Endothelial cell of umbilical vein (primary cell): ENCODE data around the gene RETSAT. TPM values are rescaled to one million over a fixed set of nuclear protein-coding genes. Genes with fewer than 3 reads are reported as not detected.
"Not testable (repeated sequence)": the region's sequence is repeated elsewhere in the genome, so short reads cannot be mapped to it uniquely, and the experiment has no call there.

Experiments
- BruUV-seq: library from RNA; stranded (reverse); fragments of 400-500 nt; replicated peaks from 2 replicates; lab custom pipeline; 2021; lab: Mats Ljungman, UMichigan
- CTCF ChIA-PET: fragments of 300-600, 350-600 bp; sonication (Branson Sonifier 250); formaldehyde crosslinking; loops from one replicate; lab custom pipeline; 2021; ENCODE audit warnings: antibody characterized with exemption, inconsistent platforms; lab: Charles Lee
- POLR2A ChIA-PET: fragments of 300-600, 350-600 bp; sonication (Branson Sonifier 250); formaldehyde crosslinking; loops from one replicate; lab custom pipeline; 2021; ENCODE audit warnings: antibody characterized with exemption, inconsistent platforms; lab: Charles Lee
- DNase-seq: peaks from one replicate; pipeline ENCODE4 v3.0.0-alpha.2; 2011; ENCODE audit warnings: low read depth, low spot score
- FAIRE-seq: peaks from 2 replicates; lab custom pipeline; 2011; peaks lifted over from hg19 to GRCh38; lab: Jason Lieb, UNC
- H2AFZ ChIP-seq: 2 replicates; pipeline ENCODE4 v1.6.0; 2012; ENCODE audit warnings: low read depth, low read length, control low read depth, inconsistent platforms
- H3K27ac ChIP-seq: 2 replicates; pipeline ENCODE4 v1.5.1; 2011; ENCODE audit warnings: low read depth, mild to moderate bottlenecking, control low read depth, low read length, moderate library complexity; ENCODE audit not compliant: insufficient read depth
- H3K27me3 ChIP-seq, 2 experiments: 2 replicates each; pipeline versions ENCODE4 v1.6.0 to v1.6.1; 2011; ENCODE audit warnings: low read length in 2 of 2, mixed read lengths in 1 of 2; ENCODE audit not compliant: control insufficient read depth in 2 of 2, insufficient read depth in 2 of 2
- H3K36me3 ChIP-seq, 2 experiments: 2 replicates in 1 of 2; 3 replicates in 1 of 2; pipeline ENCODE4 v1.5.1; 2011; ENCODE audit warnings: low read length in 2 of 2, mild to moderate bottlenecking in 1 of 2, moderate library complexity in 1 of 2; ENCODE audit not compliant: control insufficient read depth in 2 of 2, insufficient read depth in 2 of 2; ENCODE audit errors: extremely low read depth in 1 of 2
- H3K4me1 ChIP-seq: 3 replicates; pipeline ENCODE4 v1.5.1; 2011; ENCODE audit warnings: mild to moderate bottlenecking, low read length; ENCODE audit not compliant: control insufficient read depth, insufficient read depth; ENCODE audit errors: extremely low read depth
- H3K4me2 ChIP-seq: 2 replicates; pipeline ENCODE4 v1.6.1; 2011; ENCODE audit warnings: low read length, control low read depth, mixed read lengths; ENCODE audit not compliant: insufficient read depth
- H3K4me3 ChIP-seq, 3 experiments: fragments of 200-600 bp in 1 of 3; sonication (generic), shearing (Covaris generic) in 1 of 3; replicated peaks in 1 of 3; 2 replicates each; pipeline ENCODE4 v1.5.1; 2011 to 2016; ENCODE audit warnings: control low read depth in 3 of 3, low read length in 3 of 3, mild to moderate bottlenecking in 2 of 3, inconsistent platforms in 1 of 3, low read depth in 1 of 3, moderate library complexity in 1 of 3; ENCODE audit not compliant: insufficient read depth in 1 of 3
- H3K79me2 ChIP-seq: 2 replicates; pipeline ENCODE4 v1.6.0; 2012; ENCODE audit warnings: low read length, inconsistent platforms; ENCODE audit not compliant: control insufficient read depth, insufficient read depth
- H3K9ac ChIP-seq: replicated peaks from 2 replicates; pipeline ENCODE3; 2011; ENCODE audit warnings: low read length, control low read depth; ENCODE audit not compliant: insufficient read depth; ENCODE audit errors: extremely low read depth
- H3K9me1 ChIP-seq: replicated peaks from 3 replicates; pipeline ENCODE4 v1.6.0; 2011; ENCODE audit warnings: mild to moderate bottlenecking, low read length; ENCODE audit not compliant: control insufficient read depth, insufficient read depth; ENCODE audit errors: extremely low read depth
- H3K9me3 ChIP-seq: replicated peaks from 2 replicates; pipeline ENCODE4 v1.5.1; 2012; ENCODE audit warnings: low read length, inconsistent platforms; ENCODE audit not compliant: control insufficient read depth, insufficient read depth
- H4K20me1 ChIP-seq: replicated peaks from 2 replicates; pipeline ENCODE3; 2011; ENCODE audit warnings: mild to moderate bottlenecking, low read length; ENCODE audit not compliant: control insufficient read depth, insufficient read depth; ENCODE audit errors: extremely low read depth
- EZH2 ChIP-seq: IDR thresholded peaks from 2 replicates; pipeline ENCODE4 v1.6.1; 2012; ENCODE audit warnings: borderline replicate concordance, low read depth, mild to moderate bottlenecking, moderate library complexity, low read length, inconsistent platforms; ENCODE audit not compliant: severe bottlenecking
- FOS ChIP-seq: IDR thresholded peaks from 2 replicates; pipeline ENCODE4 v1.6.1; 2011; ENCODE audit warnings: mild to moderate bottlenecking, low read length, moderate library complexity, borderline replicate concordance; ENCODE audit not compliant: insufficient read depth
- GATA2 ChIP-seq: IDR thresholded peaks from 2 replicates; pipeline ENCODE4 v1.7.0; 2011; ENCODE audit warnings: low read depth, mild to moderate bottlenecking, moderate library complexity, mixed read lengths, low read length; ENCODE audit not compliant: insufficient read length, insufficient read depth
- JUN ChIP-seq: IDR thresholded peaks from 2 replicates; pipeline ENCODE4 v1.6.1; 2011; ENCODE audit warnings: borderline replicate concordance, low read depth; ENCODE audit not compliant: insufficient read length, insufficient read depth
- MYC ChIP-seq: IDR thresholded peaks from one replicate; pipeline ENCODE4 v1.6.1; 2011; ENCODE audit warnings: mild to moderate bottlenecking, low read depth, low read length
- POLR2A ChIP-seq: IDR thresholded peaks from 2 replicates; pipeline ENCODE4 v1.6.1; 2012; ENCODE audit warnings: low read depth, mild to moderate bottlenecking, control low read depth, low read length
- POLR2AphosphoS5 ChIP-seq: IDR thresholded peaks from 2 replicates; pipeline ENCODE4 v1.6.1; 2012; ENCODE audit warnings: low read depth, mild to moderate bottlenecking, control low read depth, low read length, moderate library complexity; ENCODE audit not compliant: insufficient read depth
- dilution Hi-C: fragments of 300-500 bp; cut with MboI; formaldehyde crosslinking; loops from one replicate; pipeline ENCODE4 v1.15.0; 2019; ENCODE audit warnings: low sequenced_read_pairs; ENCODE audit not compliant: extremely low pct_ligation_motif_present
- intact Hi-C: fragments of 100-400 bp; cut with micrococcal nuclease; formaldehyde crosslinking; loops from one replicate; pipeline ENCODE4 v1.10.0; 2022
- polyA plus RNA-seq, 4 experiments: library from polyadenylated mRNA; depleted of rRNA in 3 of 4; stranded (reverse) in 3 of 4; unstranded in 1 of 4; fragments of >200 nt; gene quantifications; 2 replicates each; pipeline versions ENCODE4 v1.2.1 to v1.2.3, GENCODE V29; 2011 to 2012; ENCODE audit warnings: missing spikeins in 1 of 4
- total RNA-seq: library from RNA; stranded (reverse); gene quantifications from 2 replicates; pipeline ENCODE4 v1.2.3, GENCODE V29; 2021
- TF ChIP-seq, protein P1 (sequence below): IDR thresholded peaks from 2 replicates; pipeline ENCODE4 v1.6.1; 2011; ENCODE audit not compliant: insufficient read depth, insufficient read length
- TF ChIP-seq, protein P2 (sequence below), 2 donors: IDR thresholded peaks; 1 replicate in 1 of 2; 2 replicates in 1 of 2; pipeline ENCODE4 v1.5.1; 2011; ENCODE audit warnings: low read length in 2 of 2, mild to moderate bottlenecking in 2 of 2, moderate library complexity in 2 of 2, control low read depth in 1 of 2, inconsistent platforms in 1 of 2, low read depth in 1 of 2; ENCODE audit not compliant: insufficient read depth in 1 of 2; ENCODE audit errors: extremely low read depth in 1 of 2

The RETSAT gene
- total and polyA plus RNA-seq, 2 donors (not counting 3 experiments of a cell fraction or from before 2014, with no cell fraction given), result 43.8 to 59.1 TPM

DNA sequence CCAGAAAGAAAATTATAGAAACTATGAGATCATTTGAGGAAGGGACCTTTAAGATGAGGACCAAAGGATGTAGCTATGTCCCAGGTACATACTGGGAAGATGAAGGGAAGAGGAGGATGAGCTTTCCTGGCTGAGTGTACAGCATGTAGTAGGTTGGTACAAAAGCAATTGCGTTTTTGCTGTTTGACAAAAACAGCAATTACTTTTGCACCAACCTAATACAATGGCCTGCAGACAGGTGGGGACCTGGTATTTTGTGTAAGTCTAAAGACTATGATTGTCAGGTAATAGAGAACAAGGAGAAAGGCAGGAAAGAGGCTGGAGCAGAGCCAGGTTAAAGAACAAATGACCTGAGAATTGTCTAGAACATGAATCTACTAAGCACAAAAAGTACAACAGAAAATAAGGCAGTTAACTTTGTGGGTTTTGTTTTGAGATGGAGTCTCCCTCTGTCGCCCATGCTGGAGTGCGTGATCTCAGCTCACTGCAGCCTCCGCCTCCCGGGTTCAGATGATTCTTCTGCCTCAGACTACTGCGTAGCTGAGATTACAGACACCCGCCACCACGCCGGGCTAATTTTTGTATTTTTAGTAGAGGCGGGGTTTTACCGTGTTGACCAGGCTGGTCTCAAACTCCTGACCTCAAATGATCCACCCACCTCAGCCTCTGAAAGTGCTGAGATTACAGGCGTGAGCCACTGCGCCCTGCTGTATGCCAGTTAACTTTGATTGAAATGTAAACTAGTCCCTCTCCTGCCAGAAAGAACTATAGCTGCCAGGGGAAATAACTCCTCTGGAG is 23.3 kb downstream of the RETSAT start:
- no peaks in the 10 kb centered on the region for H3K9me3 ChIP-seq
- H3K9ac ChIP-seq, result no peak overlapping the region
- POLR2A ChIA-PET, result no interaction called here
- no peaks in the 10 kb centered on the region for H3K27me3 ChIP-seq
- peaks cover 0 to 3% of the 10 kb centered on the region in 2 experiments for H3K36me3 ChIP-seq
- dilution Hi-C loops (no loop called here), intact Hi-C loops (no loop called here)
- CTCF ChIA-PET, result no interaction called here
- H2AFZ ChIP-seq, result no peak overlapping the region
- no TSS peak for BruUV-seq
- peaks cover 14% of the 10 kb centered on the region for H3K4me1 ChIP-seq
- no peak for DNase-seq
- no peak for FAIRE-seq
- H3K9me1 ChIP-seq, result no peaks in the 10 kb centered on the region
- no peak for TF ChIP-seq JUN
- TF ChIP-seq EZH2, result no peak
- TF ChIP-seq, protein P1, sequence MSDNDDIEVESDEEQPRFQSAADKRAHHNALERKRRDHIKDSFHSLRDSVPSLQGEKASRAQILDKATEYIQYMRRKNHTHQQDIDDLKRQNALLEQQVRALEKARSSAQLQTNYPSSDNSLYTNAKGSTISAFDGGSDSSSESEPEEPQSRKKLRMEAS, result no peak
- TF ChIP-seq POLR2AphosphoS5, result no peak
- no peak for TF ChIP-seq MYC
- TF ChIP-seq, protein P2, sequence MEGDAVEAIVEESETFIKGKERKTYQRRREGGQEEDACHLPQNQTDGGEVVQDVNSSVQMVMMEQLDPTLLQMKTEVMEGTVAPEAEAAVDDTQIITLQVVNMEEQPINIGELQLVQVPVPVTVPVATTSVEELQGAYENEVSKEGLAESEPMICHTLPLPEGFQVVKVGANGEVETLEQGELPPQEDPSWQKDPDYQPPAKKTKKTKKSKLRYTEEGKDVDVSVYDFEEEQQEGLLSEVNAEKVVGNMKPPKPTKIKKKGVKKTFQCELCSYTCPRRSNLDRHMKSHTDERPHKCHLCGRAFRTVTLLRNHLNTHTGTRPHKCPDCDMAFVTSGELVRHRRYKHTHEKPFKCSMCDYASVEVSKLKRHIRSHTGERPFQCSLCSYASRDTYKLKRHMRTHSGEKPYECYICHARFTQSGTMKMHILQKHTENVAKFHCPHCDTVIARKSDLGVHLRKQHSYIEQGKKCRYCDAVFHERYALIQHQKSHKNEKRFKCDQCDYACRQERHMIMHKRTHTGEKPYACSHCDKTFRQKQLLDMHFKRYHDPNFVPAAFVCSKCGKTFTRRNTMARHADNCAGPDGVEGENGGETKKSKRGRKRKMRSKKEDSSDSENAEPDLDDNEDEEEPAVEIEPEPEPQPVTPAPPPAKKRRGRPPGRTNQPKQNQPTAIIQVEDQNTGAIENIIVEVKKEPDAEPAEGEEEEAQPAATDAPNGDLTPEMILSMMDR (IDR thresholded peaks at IDR 0.05; ENCODE audit: extremely low read depth in 1 of 2, insufficient read depth in 1 of 2, low read depth in 1 of 2, low read length in 2 of 2), result no peak
- no peak for TF ChIP-seq POLR2A
- TF ChIP-seq GATA2, result no peak
- no peak for TF ChIP-seq FOS
- H4K20me1 ChIP-seq, result no peaks in the 10 kb centered on the region
- H3K4me3 ChIP-seq, result no peak overlapping the region
- no peak overlapping the region for H3K4me2 ChIP-seq
- H3K27ac ChIP-seq, result no peak overlapping the region
- H3K79me2 ChIP-seq, result peaks cover 17% of the 10 kb centered on the region

DNA sequence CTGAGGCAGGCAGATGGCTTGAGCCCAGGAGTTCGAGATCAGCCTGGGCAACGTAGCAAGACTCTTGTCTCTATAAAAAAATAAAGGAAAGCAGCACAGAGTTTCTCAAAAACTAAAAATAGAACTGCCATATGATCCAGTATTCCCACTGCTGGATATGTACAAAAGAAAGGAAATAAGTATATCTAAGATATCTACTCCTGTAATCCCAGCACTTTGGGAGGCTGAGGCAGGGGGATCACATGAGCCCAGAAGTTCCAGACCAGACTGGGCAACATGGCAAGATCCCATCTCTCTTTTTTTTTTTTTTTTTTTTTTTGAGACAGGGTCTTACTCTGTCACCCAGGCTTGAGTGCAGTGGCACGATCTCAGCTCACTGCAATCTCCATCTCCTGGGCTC is 24.6 kb downstream of the RETSAT start:
- H3K9me1 ChIP-seq, CTCF ChIA-PET, H3K4me3 ChIP-seq, H3K9me3 ChIP-seq, dilution Hi-C loops, H4K20me1 ChIP-seq, H3K9ac ChIP-seq, BruUV-seq, H3K36me3 ChIP-seq, DNase-seq, H3K27me3 ChIP-seq, H3K27ac ChIP-seq, H3K4me2 ChIP-seq, H2AFZ ChIP-seq, FAIRE-seq, POLR2A ChIA-PET: not testable (repeated sequence)
- H3K4me1 ChIP-seq, result peaks cover 28% of the 10 kb centered on the region
- peaks cover 31% of the 10 kb centered on the region for H3K79me2 ChIP-seq
- intact Hi-C loops, result loop anchor here (5.0 kb wide), 1 partner anchor 208 kb away; the partner anchor contains the start of gene MAT2A
